ENCODE measurements around the gene CTNNBIP1. TPM values are rescaled to one million over a fixed set of nuclear protein-coding genes. Genes with fewer than 3 reads are reported as not detected.

The CTNNBIP1 gene
- total RNA-seq, 1 experiment from 2014 or later, result 44.4 TPM

- H3K9me3 Mint-ChIP-seq, result no peaks in the 10 kb centered on the region; a peak in 2 of 5 replicates
- 0 out of 7 replicates have a peak overlapping the region, but pooled peaks of 1 of the 3 experiments have one; percentile 18 for H3K27ac Mint-ChIP-seq
- no CpG with 5 or more reads among the region's 24 CpGs for WGBS (ENCODE audit: extremely low coverage, insufficient read length, low lambda C conversion rate)
These were observed 82.4 kb downstream of the CTNNBIP1 start for GRCh38 chr1:9827558-9828185.

More at GRCh38 chr1:9827558-9828185, 82.4 kb downstream of the CTNNBIP1 start:
- Mint-ChIP-seq H3K27me3 (ENCODE audit: low read depth) (peaks cover 34% of the 10 kb centered on the region), H3K36me3 (ENCODE audit: insufficient read depth in 1 of 3, low read depth in 3 of 3) (no peaks in the 10 kb centered on the region; a peak in 2 of 7 replicates), H3K4me3 (peak overlapping the region in 1 of 2 experiments; percentile 38; a peak in 1 of 5 replicates), H3K4me1 (peaks cover 21 to 27% of the 10 kb centered on the region in 2 experiments)
- Histone ChIP-seq H3K9me3 (ENCODE audit: control insufficient read depth, low read depth, low read length) (no peaks in the 10 kb centered on the region), H3K23me2 (ENCODE audit: insufficient read length, low read depth, low read length, poor library complexity, severe bottlenecking) (peaks cover 15% of the 10 kb centered on the region), H2BK15ac (ENCODE audit: low read depth, low read length) (no peak overlapping the region), H2BK120ac (ENCODE audit: low read depth, low read length, poor library complexity, severe bottlenecking) (no peak overlapping the region), H3K79me2 (ENCODE audit: insufficient read depth, low read length) (peaks cover 4% of the 10 kb centered on the region; the same call in 1 of the 2 replicates), H3K79me1 (ENCODE audit: insufficient read depth, low read depth, low read length, poor library complexity, severe bottlenecking) (no peaks in the 10 kb centered on the region), H3K4me1 (ENCODE audit: insufficient read depth, low read length) (peaks cover 3% of the 10 kb centered on the region; the same call in 1 of the 2 replicates), H4K8ac (replicated peaks; ENCODE audit: insufficient read length, low read depth, low read length) (no peak overlapping the region), H3K9ac (ENCODE audit: extremely low read depth, insufficient read length, low read length) (no peak overlapping the region), H3K18ac (ENCODE audit: insufficient read length, low read depth, low read length) (no peak overlapping the region), H4K20me1 (ENCODE audit: control insufficient read depth, insufficient read depth, insufficient read length) (no peaks in the 10 kb centered on the region), H2BK12ac (ENCODE audit: insufficient read length, low read depth, low read length) (no peak overlapping the region), H3K23ac (ENCODE audit: insufficient read length, low read depth, low read length) (no peak overlapping the region), H4K91ac (ENCODE audit: insufficient read length, low read depth, low read length) (no peak overlapping the region), H4K5ac (ENCODE audit: insufficient read length, low read depth, low read length) (no peak overlapping the region), H3K27ac (ENCODE audit: insufficient read length, low read depth, low read length) (no peak overlapping the region), H3K27me3 (ENCODE audit: insufficient read depth, low read length) (peaks cover 6% of the 10 kb centered on the region; the same call in 1 of the 2 replicates), H2AK5ac (ENCODE audit: insufficient read length, low read length) (no peak overlapping the region), H3K4ac (ENCODE audit: low read depth, low read length) (no peak overlapping the region), H3K4me2 (ENCODE audit: insufficient read depth, insufficient read length, low read length) (no peak overlapping the region), H2AFZ (ENCODE audit: low read length) (no peak overlapping the region), H2BK20ac (ENCODE audit: low read depth, low read length, poor library complexity, severe bottlenecking) (no peak overlapping the region), H3K14ac (ENCODE audit: insufficient read depth, low read length) (peak overlapping the region; percentile 63; the same call in 1 of the 2 replicates), H3K56ac (ENCODE audit: insufficient read length, low read depth, low read length) (no peak overlapping the region), H3T11ph (ENCODE audit: low read length) (no peak overlapping the region), H2BK5ac (ENCODE audit: insufficient read length, low read length) (no peak overlapping the region)
- peak; percentile 42 for DNase-seq
- peak; percentile 62 for TF ChIP-seq CTCF (conservative IDR thresholded peaks at IDR 0.05)
